Erythroblast (primary cell): Measurements from ENCODE around the gene BCHE.

Experiments
- DNase-seq, 2 experiments: peaks; one replicate each; lab custom pipeline; 2025; lab: John Stamatoyannopoulos, UW
- GATA1 ChIP-seq: IDR thresholded peaks from 2 replicates; pipeline ENCODE4 v1.6.1; 2011; ENCODE audit warnings: low read depth, mild to moderate bottlenecking, control low read depth, low read length, moderate library complexity
- POLR2A ChIP-seq: IDR thresholded peaks from 2 replicates; pipeline ENCODE4 v1.6.1; 2011; ENCODE audit warnings: mild to moderate bottlenecking, low read length

BCHE gene

GRCh38 chr3:165803471-165803870, 33.8 kb downstream of the BCHE start:
- DNase-seq, result no peak
- TF ChIP-seq GATA1 (no peak), POLR2A (no peak)

- TF ChIP-seq POLR2A, result no peak
- no peak for TF ChIP-seq GATA1
- DNase-seq, result no peak
These were observed 36.3 kb downstream of the BCHE start for GRCh38 chr3:165800970-165801369.

- TF ChIP-seq POLR2A (no peak), GATA1 (no peak)
- no peak for DNase-seq
These were observed 38.2 kb downstream of the BCHE start for GRCh38 chr3:165799026-165799425.

- TF ChIP-seq GATA1 (no peak), POLR2A (no peak)
- DNase-seq, result no peak
These were observed 39.7 kb downstream of the BCHE start for GRCh38 chr3:165797551-165797950.

GRCh38 chr3:165796701-165797100, 40.5 kb downstream of the BCHE start:
- TF ChIP-seq GATA1 (no peak), POLR2A (no peak)
- DNase-seq, result no peak

GRCh38 chr3:165788531-165788930, 48.7 kb downstream of the BCHE start:
- no peak for TF ChIP-seq GATA1
- no peak for TF ChIP-seq POLR2A
- no peak for DNase-seq

GRCh38 chr3:165786013-165786412, 51.2 kb downstream of the BCHE start:
- no peak for DNase-seq

GRCh38 chr3:165784337-165784736, 52.9 kb downstream of the BCHE start:
- TF ChIP-seq POLR2A, result no peak
- no peak for TF ChIP-seq GATA1
- no peak for DNase-seq

More at GRCh38 chr3:165786013-165786412, 51.2 kb downstream of the BCHE start:
- TF ChIP-seq GATA1 (no peak), POLR2A (no peak)

- TF ChIP-seq POLR2A (no peak), GATA1 (no peak)
These were observed 53.8 kb downstream of the BCHE start for GRCh38 chr3:165783383-165783782.

GRCh38 chr3:165778891-165779290, 58.3 kb downstream of the BCHE start:
- TF ChIP-seq POLR2A, result no peak
- TF ChIP-seq GATA1, result no peak
- no peak for DNase-seq

More at GRCh38 chr3:165783383-165783782, 53.8 kb downstream of the BCHE start:
- DNase-seq, result no peak

- TF ChIP-seq POLR2A (no peak), GATA1 (no peak)
- no peak for DNase-seq
These were observed 58.8 kb downstream of the BCHE start for GRCh38 chr3:165778456-165778855.

- no peak for DNase-seq
- no peak for TF ChIP-seq POLR2A
- TF ChIP-seq GATA1, result no peak
These were observed 61.4 kb downstream of the BCHE start for GRCh38 chr3:165775824-165776223.

GRCh38 chr3:165770781-165771180, 66.4 kb downstream of the BCHE start:
- DNase-seq, result no peak
- TF ChIP-seq GATA1, result no peak
- no peak for TF ChIP-seq POLR2A

- DNase-seq, result no peak
- TF ChIP-seq GATA1 (no peak), POLR2A (no peak)
These were observed 68.5 kb downstream of the BCHE start for GRCh38 chr3:165768680-165769079.

GRCh38 chr3:165759041-165759440, 78.2 kb downstream of the BCHE start:
- TF ChIP-seq POLR2A (no peak), GATA1 (no peak)
- no peak for DNase-seq

GRCh38 chr3:165755571-165755970, 81.7 kb downstream of the BCHE start:
- DNase-seq, result no peak
- no peak for TF ChIP-seq POLR2A
- no peak for TF ChIP-seq GATA1

GRCh38 chr3:165754219-165755007, 82.8 kb downstream of the BCHE start:
- no peak for DNase-seq
- TF ChIP-seq POLR2A (no peak), GATA1 (no peak)
